ENCODE measurements around the gene CMTM2.
"Not testable (repeated sequence)": the region's sequence is repeated elsewhere in the genome, so short reads cannot be mapped to it uniquely, and the experiment has no call there.

The CMTM2 gene

DNA sequence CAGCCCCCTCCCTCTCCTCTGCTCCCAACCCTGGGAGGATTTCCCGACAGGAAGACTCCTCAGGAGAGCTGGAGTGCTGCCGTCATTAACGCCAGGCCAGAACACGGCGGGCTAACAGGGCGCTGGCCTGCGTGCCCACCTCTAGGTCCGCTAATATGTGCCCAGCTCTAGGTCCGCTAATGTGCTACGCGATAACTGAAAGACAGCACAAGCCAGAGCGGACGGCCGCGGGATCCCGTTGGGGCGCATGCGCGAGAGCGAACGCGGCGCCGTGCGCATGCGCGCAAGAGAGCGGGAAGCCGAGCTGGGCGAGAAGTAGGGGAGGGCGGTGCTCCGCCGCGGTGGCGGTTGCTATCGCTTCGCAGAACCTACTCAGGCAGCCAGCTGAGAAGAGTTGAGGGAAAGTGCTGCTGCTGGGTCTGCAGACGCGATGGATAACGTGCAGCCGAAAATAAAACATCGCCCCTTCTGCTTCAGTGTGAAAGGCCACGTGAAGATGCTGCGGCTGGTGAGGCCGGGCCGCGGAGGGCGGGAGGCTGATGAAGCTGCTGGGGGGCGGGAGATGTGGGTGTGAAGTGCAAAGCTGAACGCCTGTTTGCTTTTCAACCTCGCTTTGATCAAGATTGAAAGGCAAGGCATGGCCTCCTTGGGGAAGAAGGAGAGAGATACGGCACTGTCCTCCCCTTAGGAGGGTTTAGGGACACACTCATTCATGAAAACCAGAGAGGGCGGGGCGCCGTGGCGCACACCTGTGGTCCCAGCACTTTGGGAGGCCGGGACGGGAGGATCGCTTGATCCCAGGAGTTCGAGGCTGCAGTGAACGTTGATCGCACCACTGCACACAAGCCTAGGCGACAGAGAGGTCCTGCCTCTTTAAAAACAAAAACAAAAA is 26.7 kb upstream of the CMTM2 start, which contains the start of gene CKLF:
TSS of gene CKLF (plus strand) at position 291 of the 892 bp plus-strand sequence. CDS start at position 431, 140 bp downstream.
- DNase-seq (ENCODE audit: low read depth in 2 of 3, low spot score in 2 of 3), result peak; percentile 82 to 92 (median 91)

DNA sequence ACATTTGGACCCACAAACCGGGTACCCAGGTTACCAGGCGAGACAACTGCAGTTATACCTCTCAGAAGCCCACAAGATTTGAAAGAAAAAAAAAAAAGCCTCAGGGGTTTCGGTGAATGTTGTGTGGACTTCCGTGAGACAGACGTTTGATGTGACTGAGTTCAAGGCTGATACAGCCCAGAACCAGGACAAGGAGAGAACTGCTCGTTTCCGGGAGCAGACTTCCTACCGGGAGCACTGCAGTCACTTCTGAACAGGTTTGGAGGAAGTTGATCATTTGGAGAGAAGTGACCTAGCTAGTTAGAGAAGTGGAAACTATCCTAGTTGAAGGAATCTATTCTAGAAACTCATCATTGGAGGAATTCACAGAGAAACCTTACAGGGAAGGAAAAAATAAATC is 26.0 kb upstream of the CMTM2 start:
- no peak for DNase-seq (ENCODE audit: low read depth in 2 of 3, low spot score in 2 of 3)

DNA sequence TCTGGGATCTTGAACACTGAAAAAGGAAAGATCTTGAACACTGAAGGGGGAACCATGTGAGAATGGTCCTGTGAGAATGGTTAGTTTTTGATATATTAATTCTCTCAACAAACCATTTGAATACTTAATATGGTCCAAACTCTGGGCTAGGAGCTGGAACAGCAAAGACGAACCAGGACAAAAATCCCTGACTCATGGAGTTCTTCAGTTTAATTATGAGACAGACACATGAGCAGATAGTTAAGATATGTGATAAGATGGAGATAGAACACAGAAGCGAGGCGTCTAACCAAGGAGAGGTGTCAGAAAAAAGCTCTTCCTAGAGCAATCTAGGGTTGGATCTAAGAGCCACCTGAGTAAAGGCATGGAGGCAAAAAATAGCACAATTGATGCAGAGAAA is 25.2 kb upstream of the CMTM2 start:
- DNase-seq (ENCODE audit: low read depth in 2 of 3, low spot score in 2 of 3), result no peak

DNA sequence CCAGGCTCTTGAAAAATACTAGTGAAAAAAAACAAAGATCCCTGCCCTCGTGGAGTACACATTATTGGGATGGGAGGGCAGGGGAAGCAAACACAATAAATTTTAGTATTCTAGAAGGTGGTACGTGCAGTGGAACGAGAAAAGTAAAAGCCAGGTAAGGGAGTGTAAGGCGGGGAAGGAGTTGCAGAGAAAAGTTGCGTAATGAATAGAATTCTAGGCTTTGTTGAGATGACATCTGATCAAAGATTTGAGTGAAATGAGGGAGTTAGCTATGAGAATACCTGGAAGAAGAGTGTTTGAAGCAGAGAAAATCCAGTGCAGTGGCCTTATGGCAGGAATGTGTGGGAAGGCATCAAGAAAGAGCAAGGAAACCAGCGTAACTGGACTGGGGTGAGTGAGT is 24.8 kb upstream of the CMTM2 start:
- DNase-seq (ENCODE audit: low read depth in 2 of 3, low spot score in 2 of 3), result no peak

DNA sequence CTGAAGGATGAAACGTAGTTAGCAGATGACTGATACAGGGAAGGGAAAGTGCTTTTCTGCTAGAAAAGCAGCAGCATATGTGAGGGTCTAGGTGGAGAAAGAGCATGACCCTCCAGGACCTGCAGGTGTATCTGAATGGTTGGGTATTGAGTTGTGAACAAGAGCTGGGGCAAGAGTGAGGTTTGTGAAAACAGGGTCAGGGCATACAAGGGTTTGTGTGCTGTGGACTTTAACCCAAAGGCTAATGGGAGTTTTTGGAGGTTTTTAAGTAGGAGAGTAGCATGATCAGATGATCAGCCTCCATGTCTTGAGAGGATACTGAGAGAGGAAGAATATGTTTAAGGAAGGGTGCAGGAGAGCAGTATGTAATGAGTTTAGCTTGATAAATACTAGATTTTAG is 19.2 kb upstream of the CMTM2 start:
- DNase-seq (ENCODE audit: low read depth in 2 of 3, low spot score in 2 of 3), result no peak

DNA sequence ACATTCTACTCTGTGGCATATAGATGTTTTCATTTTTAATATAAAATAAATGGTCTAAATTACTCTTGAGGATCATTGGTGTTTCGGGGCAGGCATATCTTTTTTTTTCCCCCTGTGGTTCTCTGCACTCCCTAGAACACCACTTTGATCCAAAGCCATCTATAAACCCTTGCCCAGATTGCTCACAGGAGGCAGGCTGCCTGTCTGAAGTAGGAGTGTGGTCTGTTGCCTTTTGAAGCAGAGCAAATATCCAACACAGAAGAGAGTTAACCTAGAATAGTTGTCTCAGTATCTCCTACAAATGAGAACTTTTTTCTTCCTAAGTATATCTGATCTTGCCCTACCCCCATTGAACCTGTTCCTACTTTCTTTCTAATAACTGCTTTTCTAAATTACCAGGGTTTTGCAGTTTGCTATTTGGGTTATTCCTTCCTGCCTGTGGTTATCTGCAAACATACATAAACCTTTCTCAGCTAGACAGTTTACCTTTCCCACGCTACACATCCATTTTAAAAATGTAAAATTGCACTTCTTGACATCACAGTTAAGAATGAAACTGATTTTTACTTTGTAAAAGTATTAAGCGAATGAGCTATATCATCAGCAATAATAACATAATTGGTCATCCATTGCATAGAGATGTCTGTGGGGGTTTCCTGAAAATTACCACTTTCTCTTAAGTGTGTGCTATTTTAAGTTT is 17.7 kb upstream of the CMTM2 start:
- DNase-seq (ENCODE audit: low read depth in 2 of 3, low spot score in 2 of 3), result no peak

DNA sequence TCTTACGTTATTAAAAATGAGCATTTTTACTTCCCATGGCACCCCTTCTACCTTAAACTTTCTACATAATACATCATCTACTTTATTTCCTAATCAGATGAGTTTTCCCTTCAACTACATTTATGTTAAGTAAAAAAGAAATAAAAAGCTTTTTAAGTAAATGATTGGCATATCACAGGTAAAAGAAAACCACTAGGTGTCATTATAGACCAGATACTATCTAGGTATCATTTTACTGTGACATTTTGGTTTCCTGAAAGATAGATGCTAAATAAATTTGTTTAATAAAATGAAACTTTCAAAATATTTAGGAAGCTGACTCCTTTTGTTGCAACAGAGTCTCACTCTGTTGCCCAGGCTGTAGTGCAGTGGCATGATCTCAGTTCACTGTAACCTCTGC is 16.9 kb upstream of the CMTM2 start:
- DNase-seq (ENCODE audit: low read depth in 2 of 3, low spot score in 2 of 3), result no peak

DNA sequence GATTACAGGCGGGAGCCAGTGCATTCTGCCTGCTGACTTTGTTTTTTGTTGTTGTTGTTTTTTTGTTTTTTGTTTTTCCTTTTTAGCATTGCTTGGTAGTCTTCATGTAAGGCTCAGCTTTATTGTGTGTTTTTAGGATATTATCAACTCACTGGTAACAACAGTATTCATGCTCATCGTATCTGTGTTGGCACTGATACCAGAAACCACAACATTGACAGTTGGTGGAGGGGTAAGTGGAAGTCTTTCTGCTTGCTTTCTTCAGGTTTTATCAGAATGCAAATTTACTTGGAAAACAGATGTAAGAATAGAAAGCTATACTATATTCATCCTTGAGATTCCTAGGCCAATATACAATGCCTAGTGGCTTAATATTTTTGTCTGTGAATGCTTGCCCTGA is 16.3 kb upstream of the CMTM2 start:
- no peak for DNase-seq (ENCODE audit: low read depth in 2 of 3, low spot score in 2 of 3)

DNA sequence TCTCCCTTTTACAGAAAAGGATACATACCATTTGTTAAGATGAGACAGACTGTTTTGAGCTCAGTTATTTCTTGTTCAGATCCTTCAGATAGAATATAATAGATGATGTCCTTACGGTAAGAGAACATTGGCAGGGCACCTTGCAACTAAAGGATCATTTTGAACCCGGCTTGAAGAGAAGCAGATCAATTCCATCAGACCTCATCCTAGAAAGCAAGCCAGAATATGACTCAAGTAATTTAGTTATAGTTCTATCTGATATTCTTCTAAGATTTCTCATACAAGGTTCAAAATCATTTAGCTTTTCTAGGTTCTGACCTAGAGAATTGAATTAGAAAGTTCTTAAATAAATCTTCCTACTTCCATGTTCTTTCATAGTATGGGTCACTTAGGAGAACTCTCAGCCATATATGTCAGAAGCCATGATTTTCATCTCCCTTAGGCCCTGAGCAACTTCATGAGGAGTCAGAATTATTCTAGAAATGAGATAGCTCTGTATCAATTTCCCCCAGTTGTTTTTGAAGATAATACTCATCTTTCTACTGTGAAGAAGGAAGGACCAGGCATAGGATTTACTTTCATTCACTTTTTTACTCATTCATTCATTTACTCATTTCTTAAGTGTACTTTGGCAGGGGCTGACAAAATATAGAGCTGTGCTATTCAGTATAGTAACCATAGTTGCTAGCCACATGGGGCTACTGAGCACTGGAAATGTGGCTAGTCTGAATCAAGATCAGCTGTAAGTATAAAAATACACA is 15.5 kb upstream of the CMTM2 start:
- no peak for DNase-seq (ENCODE audit: low read depth in 2 of 3, low spot score in 2 of 3)

DNA sequence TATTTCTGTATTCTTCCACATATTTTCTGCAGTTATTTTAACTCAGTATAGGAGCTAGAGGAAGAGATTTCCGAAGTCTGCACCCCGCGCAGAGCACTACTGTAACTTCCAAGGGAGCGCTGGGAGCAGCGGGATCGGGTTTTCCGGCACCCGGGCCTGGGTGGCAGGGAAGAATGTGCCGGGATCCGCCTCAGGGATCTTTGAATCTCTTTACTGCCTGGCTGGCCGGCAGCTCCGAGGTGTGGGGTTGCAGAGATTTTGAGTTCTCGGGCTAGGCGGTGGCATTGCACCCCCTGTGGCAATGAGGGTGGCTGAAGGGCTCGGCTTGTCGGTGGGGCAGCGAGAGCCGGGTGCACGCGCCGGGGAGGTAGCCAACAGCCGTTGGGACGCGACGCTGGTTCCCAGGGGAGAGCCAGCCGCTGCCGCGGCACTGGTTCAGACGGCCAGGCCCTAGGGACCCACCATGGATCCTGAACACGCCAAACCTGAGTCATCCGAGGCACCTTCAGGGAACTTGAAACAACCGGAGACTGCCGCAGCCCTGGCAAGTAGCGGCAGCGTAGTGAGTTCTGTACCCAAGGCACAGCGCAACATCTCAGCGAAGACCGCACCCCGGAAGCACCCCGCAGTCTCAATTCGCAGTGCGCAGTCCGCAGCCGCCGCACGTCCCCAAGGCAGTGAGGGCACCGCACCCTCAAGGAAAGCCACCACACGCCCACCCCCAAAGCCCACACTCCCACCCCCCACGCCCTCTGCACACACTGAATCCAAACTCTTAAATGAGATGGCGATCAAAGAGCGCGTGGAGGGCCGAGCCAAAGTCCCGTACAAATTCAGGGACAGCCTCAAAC is 13.0 kb upstream of the CMTM2 start, which contains the start of gene CMTM1:
TSS of gene CMTM1 (plus strand) at position 389 of the 851 bp plus-strand sequence. CDS start at position 464, 75 bp downstream.
- DNase-seq (ENCODE audit: low read depth in 2 of 3, low spot score in 2 of 3), result no peak

DNA sequence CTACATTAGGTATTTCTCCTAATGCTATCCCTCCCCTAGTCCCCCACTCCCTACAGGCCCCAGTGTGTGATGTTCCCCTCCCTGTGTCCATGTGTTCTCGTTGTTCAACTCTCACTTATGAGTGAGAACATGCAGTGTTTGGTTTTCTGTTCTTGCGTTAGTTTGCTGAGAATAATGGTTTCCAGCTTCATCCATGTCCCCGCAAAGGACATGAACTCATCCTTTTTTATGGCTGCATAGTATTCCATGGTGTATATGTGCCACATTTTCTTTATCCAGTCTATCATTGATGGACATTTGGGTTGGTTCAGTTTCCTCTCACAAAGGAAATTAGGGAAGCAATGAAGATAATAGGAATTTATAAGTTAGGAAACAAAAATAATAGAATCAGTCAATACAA is 12.0 kb upstream of the CMTM2 start:
- DNase-seq (ENCODE audit: low read depth in 2 of 3, low spot score in 2 of 3), result not testable (repeated sequence)

DNA sequence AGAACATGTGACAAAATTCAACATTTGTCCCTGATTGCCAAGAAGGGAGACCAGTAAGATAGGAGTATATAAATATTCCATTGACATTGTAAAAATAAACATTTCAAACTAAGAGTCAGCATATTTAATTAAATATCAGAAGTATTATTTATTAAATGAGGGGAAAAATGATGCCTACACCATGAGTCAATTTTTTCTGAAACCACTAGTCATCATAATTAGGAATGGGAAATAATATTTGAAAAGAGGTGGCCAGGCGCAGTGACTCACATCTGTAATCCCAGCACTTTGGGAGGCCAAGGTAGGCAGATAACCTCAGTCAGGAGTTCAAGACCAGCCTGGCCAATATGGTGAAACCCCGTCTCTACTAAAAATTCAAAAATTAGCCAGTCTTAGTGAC is 10.9 kb upstream of the CMTM2 start:
- no peak for DNase-seq (ENCODE audit: low read depth in 2 of 3, low spot score in 2 of 3)

DNA sequence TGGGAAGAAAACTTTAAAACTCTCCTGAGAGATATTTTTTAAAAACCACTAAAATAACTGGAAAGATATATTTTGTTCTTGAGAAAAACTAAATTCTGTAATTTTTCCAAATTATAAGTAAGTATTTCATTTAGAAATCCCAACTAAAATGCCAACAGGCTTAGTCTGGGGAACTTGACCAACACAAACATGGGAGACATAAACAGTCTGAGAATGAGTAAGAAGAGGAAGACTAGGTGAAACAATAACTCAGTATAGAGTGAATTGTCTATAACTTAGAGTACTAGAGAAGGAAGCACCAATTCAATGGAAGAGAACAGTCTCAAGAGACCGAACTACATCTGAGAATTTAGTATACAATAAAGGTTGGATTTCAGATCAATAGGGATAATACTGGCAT is 10.1 kb upstream of the CMTM2 start:
- DNase-seq (ENCODE audit: low read depth in 2 of 3, low spot score in 2 of 3), result no peak

DNA sequence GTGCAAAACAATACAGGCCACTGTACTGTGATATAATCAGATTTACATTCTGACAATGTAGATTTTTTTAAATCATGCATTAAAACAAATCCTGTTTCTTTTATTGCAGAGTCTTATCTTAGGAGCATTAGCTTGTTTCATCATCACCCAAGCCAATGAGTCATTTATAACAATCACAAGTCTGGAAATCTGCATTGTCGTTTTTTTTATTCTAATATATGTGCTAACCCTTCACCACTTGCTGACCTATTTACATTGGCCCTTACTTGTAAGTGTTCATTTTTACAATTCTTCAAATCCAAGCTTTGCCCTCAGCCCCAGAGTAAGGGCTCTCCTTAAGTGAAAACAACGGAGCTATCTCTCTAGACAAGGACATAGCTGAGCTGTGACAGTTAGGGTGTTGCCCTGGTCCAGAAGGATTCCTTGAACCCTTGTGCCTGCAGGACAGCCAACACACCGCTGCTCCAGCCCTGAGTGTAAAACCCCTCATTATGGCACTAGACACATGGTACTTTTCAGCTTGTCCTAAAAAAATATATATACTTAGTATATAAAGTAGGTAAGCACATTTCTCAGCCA is 9.3 kb upstream of the CMTM2 start:
- no peak for DNase-seq (ENCODE audit: low read depth in 2 of 3, low spot score in 2 of 3)

DNA sequence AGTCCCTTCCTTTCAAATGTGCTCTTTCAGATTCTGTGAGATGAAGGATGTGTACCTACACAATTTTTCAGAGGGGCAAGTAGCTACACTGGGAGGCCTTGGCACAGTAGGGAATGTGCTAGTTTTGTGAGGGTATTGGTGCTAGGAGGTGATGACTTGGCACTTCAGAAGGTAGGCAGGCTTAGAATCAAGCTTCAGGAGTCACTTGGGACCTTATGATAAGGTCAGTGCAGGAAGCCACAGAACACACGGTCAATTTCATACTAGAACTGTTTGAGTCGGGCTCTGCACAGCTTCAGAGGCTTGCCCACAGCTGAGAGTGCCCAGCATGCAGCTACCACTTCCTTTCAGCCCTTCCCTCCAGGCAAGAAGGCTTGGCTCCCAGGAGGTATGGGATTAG is 6.9 kb upstream of the CMTM2 start:
- no peak for DNase-seq (ENCODE audit: low read depth in 2 of 3, low spot score in 2 of 3)

DNA sequence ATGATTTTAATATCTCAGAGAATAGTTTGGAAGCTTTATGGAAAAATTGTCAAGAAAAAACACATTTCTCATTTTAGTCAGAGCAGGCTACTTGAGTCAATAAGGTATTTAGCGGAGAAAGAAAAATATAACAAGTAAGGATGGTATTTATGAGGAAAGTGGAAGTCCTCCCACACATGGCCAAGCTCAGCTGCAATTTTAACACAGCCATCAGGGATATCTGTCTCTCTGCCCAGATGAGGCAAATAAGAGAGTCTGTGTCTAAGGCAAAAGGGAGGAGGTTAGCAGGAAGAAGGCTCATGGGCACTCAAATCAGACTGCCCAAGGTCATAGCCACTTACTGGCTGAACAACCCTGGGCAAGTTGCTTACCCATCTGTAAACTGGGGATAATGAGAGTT is 5.2 kb upstream of the CMTM2 start:
- no peak for DNase-seq (ENCODE audit: low read depth in 2 of 3, low spot score in 2 of 3)

DNA sequence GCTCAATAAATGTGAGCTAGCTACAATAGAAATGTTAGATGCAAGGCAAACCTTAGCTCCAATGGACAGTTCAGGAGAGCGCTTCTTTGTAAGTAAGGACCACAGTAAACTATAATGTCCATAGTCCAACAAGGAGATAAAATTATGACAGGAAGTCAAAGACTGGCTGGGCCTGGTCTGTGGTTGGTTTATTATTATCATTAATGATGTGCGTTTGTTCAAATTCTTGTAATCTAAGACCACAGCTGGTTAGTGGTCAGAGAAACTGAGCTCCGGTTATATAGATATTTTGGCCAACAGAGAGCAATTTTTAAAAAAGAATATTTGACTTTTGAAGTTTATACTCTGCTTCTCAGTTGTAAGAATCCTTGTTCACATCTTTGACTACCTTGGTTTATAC is 4.7 kb upstream of the CMTM2 start:
- no peak for DNase-seq (ENCODE audit: low read depth in 2 of 3, low spot score in 2 of 3)

DNA sequence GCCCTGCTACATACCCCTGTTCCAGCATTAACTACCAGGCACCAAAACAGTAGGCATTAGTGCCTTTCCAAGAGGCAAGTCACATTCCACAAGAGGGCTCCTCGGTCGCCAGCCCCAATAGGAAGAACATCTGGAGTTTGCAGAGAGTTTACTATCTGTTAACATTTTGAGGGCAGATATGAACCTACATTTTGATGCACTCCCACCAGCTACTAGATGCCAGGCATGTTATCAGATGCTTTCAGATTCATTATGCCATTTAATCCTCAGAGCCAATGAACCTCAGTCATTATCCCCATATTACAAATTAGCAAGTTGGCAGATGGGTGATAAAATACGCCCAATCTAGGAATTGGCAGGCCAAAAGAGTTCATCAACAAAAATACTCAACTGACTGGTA is 4.2 kb upstream of the CMTM2 start:
- DNase-seq (ENCODE audit: low read depth in 2 of 3, low spot score in 2 of 3), result no peak

DNA sequence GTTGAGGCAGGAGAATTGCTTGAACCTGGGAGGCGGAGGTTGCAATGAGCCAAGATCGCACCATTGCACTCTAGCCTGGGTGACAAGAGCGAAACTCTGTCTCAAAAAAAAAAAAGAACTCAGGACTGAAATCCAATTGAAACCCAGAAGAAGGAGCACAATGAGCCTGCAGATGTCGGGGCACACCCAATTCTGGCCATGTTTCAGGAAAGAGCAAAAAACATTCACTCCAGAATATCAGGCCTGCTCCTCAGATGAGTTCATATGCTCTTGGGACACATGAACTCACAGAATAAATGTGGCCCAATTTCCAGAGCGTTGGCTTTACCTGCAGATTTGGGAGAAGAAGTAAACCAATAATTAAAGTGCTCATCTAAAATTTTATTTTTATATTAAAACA is 3.0 kb upstream of the CMTM2 start:
- DNase-seq (ENCODE audit: low read depth in 2 of 3, low spot score in 2 of 3), result no peak

DNA sequence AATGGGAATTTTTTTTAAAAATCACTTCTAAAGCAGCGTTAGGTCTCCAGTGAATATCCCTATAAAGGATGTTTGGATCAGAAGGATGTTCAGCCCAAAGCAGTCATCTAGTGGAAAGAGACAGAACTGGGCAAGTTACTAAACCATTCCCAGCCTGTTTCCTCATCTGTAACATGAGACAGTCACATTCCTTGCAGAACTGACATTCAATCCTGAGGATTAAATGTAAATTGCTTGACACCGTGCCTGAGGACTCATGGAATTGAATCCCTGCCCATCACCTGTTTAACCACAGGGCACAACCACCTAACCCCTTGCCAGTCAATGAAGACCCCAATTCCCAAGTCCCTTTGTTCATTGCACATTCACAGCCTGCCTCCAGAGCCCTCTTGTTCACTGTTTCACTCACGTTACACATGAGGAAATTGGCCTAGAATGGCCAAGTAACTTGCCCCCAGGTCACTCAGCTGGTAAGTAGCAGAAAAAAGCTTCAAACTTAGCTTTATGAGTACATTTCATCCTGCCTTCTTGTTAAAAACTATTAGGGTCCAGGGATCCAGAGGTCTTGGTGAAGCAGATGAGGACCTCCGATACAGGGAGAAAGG is 1.4 kb downstream of the CMTM2 start:
- DNase-seq (ENCODE audit: low read depth in 2 of 3, low spot score in 2 of 3), result no peak

Data from activated CD8-positive, alpha-beta memory T cell treated with anti-CD3 and anti-CD28 coated beads for 48 hours (primary cell).